Posterior cingulate gyrus (tissue), 11 donors: ENCODE data around the gene FAM237A.
A peak's percentile ranks its signal among the peaks of the same experiment; 100 is the strongest.

ENCODE experiments used
- DNase-seq, 10 donors: peaks; one replicate each; pipeline versions ENCODE4 v3.0.0 to v3.0.0-alpha.2; 2020 to 2021; ENCODE audit warnings: mixed read lengths in 3 of 10
- intact Hi-C: fragments of 100-400 bp; cut with DNase I; formaldehyde crosslinking; loops from one replicate; pipeline ENCODE4 v1.15.1; 2023

Gene FAM237A

DNA sequence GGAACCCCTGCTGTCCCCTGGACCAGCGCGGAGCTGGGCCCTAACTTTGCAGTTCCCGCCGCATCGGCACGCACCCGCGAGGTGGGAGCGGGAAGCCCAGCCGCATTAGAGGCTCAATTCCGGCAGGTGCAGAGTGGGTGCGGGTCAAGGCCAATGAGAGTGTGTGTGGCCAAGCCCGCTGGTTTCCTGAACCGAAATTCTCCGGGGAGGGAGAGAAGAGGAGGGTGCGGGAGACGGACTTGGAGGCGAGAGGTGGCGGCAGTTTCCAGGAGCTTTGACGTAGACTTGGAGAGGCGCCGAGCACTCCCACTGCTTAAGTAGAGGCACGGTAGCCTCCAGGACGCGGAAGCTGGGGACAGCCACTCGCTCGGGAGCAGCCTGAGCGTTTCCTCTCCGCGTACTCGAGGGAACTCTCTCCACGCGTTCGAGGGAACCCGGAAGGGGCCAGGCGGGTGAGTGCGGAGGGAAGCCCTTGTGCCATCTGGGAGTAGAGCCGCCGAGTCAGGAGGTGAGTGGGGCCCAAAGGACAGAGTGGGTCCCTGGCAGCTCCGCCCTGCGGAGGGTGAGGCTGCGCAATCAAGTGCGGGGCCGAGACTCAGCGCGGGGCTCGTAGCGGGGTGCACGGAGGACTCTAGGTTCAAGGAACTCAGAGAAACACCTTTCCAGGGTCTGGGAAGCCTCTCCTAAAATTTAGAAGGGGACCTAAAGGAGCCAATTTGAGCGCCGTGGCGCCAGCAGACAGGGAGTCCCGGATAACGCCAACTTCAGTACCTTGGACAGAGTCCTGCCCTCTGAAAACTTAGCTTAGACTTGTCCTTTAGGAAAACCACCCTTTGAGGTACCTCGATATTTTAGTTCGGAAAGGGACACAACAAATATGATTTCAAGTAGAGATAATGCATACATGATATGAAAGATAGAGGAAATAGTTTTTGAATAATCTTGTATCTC lies at the start of gene FAM237A:
Gene FAM237A (plus strand): TSS at position 413 of the 951 bp plus-strand sequence. CDS start 1,750 bp downstream, outside the sequence.
- intact Hi-C loops = no loop called here
- DNase-seq = peak in 7 of 10 donors; percentile 7 to 84 (median 32)

DNA sequence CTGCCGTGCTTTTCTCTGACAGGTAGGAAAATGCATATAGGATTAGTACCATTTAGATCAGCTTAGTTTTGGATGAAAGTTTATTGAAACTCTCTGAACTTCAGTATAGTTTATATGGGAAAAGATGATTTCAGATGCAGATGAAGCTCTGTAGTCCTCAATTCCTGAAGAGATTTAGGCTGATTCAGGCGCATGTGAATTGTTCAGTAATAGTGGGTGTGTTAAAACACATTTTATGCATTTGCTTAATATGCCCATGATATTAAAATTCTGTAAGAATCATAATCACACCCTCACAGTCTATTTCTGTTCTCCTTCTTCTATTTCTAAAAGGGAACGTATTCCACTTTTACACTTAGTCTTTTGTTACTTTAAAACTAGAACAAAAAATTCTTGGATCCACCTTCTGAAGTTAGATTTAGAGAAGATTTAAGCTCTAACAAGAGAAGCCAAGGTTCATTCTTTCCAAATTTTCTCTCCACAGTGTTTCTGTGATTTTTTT lies 44.5 kb upstream of the FAM237A start:
- intact Hi-C loops = no loop called here
- no peak for DNase-seq

DNA sequence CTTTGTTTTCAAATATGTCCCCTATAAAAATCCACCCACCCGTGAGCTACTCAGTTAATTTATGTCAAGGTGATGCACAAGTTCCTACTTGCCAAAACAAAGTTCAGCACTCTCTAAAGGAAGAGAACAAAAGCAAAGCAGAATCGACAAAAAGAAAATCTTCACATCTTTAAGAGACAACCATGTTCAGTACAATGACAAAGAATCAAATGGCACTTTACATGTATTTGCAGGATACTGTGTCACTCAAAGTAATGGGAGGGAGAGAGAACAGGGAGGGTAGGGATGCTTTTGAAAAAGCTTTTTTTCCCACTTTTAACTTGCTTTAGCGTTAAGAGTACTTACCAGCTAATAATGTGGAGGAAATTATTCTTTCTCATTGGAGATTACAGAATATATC lies 39.0 kb upstream of the FAM237A start:
- no peak for DNase-seq
- intact Hi-C loops = no loop called here

DNA sequence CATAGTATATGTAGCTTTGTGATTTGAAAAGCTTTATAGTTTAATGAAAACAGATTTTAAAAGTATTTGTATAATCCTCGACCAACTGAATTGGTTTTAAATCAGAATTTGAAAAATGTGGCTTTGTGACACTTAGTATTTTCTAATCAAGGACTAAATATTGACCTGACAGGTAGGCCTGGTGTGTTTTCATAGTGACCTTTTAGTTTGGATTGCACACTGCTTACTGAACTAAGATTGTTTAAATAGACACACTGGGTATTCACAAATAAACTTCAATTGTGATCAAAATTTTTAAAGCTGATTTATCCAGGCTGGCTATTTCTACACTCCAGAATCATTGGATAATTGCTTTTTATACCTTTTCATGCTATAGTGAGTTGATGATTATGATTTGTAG lies 31.8 kb upstream of the FAM237A start:
- intact Hi-C loops = no loop called here
- no peak for DNase-seq

DNA sequence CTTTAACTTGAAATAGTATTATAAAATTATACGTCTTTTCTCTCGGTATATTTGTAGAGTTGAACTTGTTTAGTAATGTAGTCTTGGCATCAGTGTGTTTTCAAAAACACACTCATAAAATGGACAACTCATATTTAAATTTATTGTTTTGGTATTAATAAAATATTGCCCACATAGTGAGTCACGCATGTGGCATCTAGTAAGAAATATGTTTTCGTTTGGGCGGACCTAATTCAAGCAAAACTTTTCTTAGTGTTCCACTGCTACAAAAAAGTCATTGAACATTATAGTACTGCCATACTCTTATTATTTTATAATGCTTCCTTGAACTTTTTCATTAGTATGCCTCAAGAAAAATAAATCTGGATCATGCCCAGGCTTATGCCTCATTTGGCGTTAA lies 31.1 kb upstream of the FAM237A start:
- intact Hi-C loops = no loop called here
- no peak for DNase-seq

DNA sequence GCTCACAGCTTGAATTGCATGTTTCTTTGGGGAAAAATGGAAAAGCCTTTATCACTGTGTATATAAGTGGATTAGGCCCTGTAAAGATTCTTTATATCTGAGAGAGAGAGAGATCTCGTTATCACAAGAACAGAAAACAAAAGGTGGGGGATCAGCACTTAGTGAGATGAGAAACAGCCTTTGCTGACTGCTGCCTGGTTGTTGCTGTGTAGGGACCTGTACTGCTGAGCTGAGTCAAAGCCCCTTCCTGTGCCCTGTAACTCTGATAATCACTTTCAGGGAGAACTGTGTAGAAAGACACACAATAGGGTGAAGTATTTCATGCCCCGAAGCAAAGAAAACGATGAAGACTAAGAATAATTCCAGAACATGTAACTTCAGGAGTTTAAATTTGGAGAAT lies 30.6 kb upstream of the FAM237A start:
- DNase-seq = no peak
- intact Hi-C loops = no loop called here

DNA sequence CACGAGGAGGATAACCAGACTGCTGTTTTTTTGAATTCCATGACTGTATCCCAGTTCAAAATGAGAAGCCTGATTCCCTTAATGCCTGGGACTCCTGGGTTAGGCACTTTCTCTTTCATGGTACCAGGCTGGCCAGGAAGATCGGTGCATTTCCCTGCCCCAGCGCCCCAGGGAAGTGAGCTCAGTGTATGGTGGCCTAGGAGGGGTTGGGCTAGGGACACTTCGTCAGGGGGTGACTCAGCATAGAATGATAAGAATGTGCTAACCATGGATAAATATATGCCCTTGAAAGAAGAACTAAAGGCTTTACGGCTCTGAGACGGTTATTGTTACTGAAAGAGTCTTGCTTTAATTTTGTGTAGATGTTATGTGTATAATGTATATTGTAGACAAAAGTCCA lies 27.5 kb upstream of the FAM237A start:
- no peak for DNase-seq
- intact Hi-C loops = no loop called here

DNA sequence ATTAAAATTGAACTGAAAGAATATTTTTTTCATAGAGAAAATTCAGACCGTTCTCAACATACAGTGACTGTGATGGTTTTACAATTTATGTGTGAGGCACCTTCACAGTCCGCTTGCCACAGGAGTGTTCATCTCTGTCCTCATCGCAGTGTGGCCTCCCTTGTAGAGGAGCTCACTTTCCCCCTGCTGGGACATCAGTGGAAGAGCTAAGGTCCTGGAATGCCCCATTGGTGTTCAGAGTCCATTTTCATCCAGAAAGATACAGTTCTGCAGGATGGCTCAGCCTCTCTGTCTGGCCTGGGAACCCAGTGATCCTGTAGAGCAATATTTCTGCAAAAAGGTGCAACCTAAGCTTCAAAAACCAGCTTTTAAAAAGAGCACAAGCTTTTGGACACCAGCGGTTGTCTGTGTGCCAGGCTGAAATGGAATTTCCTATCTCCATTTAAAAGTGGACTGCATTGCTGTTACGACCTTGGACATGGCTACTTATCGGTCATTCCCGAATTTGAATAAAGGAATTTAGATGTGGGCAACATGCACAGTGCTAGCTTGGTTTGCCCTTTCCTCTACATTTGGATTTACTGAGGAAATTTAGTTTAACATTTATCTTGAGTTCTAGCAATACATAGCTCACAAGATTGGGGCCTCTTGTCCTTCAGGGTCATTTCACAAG lies 26.7 kb upstream of the FAM237A start:
- intact Hi-C loops = no loop called here
- DNase-seq = peak in 1 of 10 donors; percentile 62

DNA sequence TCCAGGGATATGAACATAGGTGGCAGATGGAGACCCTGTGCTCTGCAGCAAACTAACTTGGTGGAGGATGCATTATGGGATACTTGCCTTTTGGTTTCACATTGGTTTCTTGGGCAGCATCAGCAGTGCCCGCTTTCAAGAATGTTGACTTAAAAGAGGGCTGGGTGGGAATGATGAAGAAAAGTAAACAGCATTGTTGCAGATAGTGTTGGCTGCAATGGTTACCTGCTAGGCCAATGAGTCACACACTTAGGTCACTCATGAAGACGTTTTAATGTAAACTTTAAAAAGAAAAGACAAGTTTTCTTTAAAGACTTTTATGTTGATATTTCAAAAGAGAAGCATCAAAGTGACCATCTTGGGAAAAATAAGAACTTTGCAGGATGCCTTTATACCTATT lies 26.1 kb upstream of the FAM237A start:
- intact Hi-C loops = no loop called here
- DNase-seq = no peak

DNA sequence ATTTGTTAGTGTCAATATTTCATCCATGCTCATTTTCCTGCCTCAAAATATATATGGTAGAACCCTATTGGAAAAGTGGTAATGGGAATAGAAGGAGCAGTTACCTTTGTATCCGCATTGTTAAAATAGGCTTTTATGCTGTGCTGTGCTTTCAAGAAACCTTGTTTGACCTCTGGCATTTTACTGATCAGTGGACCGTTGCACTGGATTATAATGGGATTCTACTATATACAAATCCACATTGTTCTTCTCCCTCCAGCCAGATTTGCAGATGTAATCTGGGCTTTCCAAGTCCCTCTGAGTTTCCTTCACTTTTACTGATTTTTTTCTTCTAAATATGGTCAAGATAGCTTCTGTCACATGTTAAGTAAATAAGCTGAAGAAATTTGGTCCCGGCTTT lies 23.3 kb upstream of the FAM237A start:
- intact Hi-C loops = no loop called here
- DNase-seq = no peak

DNA sequence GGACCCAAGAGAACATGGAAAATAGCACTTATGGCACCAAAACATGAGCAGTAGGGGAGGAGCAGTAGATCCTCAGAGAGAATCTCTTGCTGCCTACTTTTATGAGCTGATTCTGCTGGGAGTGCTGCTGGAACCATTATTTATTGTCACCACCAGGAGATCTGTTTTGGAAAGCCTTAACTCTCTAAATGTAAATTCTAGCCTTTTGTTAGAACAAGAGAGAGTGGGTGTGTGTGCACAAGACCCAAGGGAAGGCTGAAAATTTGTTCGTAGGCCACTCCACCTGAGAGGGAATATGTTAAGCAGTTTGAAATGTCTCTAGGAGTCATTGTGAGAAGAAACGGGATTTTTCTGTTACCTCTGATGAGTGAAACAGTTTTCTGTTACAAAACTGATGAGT lies 16.2 kb upstream of the FAM237A start:
- no peak for DNase-seq
- intact Hi-C loops = no loop called here

DNA sequence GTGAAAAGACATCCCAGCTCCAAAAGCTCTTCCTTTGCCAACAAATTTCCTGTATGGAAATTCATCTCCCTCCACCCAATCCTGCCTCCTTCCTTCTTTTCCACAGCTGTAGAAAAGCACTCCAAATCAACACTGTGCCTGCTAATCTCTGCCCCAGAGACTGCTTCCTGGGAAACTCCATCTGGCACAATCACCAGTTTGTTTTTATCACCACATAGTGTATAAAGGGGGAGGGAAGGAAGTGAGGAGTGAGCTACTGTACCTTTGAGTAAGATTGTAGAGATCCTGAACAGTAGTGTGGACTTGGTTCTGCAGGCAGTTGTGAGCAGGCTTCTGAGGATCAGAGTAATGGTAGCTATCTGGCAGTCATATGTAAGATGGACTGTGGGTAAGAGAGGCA lies 14.7 kb upstream of the FAM237A start:
- no peak for DNase-seq
- intact Hi-C loops = no loop called here

DNA sequence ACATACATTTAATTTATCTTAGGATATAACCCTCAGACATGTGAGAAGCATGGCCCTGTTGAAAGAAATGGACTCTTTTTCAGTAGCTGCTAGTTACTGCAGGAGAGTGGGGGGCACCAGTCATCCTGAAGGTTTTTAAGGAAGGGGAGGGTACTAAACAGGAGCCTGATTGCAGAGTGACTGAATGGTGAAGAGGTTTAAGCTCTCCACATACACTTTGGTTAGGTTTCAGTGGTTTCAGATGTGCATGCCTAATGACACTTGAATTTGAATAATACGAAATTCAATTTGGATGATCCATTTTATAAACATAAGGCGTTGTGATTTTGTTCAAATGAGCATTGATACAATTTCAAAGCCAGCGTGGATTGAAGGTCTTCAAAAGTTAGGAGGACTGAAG lies 10.9 kb upstream of the FAM237A start:
- DNase-seq = no peak
- intact Hi-C loops = no loop called here

DNA sequence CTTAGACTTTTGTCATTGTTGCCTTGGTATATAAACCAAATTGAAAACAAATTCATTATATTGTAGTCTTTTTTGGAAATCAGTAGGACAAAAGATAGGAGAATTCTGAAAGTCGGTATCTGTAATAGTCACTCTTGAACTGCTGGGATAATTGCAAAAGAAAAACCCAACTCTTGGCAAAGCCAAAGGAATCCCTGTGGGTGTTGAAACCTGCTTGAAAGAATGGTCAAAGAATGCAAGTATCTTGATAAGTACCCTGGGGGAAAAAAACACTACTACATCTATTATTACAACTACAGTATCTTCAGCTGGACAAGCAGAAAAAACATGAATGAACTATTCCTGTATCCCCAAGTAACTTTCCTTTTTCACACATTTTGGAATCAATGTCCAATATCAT lies 7.3 kb upstream of the FAM237A start:
- no peak for DNase-seq

DNA sequence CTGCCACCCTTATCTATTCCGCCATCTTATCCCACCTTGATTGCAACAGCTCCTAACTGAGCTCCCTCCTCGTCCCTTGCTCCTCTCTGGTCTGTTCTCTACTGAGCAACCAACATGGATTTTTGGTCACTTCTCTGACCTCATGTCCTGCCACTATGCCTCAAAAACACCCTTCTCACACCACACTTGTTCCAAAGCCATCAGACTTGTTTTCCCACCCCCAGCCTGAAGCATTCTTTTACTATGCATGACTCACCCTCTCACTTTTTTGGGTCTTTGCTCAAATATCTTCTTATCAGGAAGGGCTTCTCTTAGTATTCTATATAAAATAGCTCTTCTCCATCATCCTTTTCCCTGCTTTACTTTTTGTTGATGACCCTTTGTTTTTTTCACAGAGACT lies 2.7 kb upstream of the FAM237A start:
- no peak for DNase-seq
- intact Hi-C loops = no loop called here

More for the DNA sequence above, 7.3 kb upstream of the FAM237A start:
- intact Hi-C loops = no loop called here

DNA sequence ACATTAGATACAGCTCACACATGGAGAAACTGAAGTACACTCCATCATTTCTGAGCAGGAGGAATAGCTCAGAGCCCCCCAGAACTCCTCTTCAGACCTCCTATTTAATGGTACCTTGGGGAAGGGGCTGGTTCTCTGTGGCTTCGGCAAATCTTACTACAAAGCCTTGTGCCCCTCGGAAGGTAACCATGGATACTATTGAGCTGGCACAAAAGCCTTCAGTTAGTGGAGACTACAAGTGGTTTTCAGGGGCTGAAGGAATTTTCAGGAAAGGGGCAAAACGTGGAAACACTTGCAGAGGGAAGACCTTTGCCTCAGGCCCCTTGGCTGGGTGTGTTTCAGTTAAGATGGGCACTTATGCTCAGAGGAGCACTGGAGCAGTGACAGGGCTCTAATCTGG lies 1.1 kb upstream of the FAM237A start:
- intact Hi-C loops = no loop called here

DNA sequence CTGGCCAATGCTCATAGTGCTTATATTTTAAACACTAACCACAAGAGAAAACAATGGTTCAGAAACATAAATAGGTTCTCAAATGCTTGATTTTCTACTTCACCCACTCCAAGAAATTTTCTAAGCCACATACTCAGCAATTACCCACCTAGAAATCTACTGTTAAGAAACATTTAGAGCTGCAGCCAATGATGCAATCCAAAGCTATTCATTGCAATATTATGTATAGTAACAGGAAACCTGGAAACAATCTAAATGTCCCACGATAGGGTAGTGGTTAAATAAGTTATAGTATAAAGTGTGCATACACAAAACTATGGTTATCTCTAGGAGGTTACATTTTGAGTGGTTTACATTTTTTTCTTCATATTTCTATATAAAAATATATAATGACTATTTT lies 5.7 kb downstream of the FAM237A start:
- intact Hi-C loops = no loop called here
- no peak for DNase-seq

More for the DNA sequence above, 1.1 kb upstream of the FAM237A start:
- DNase-seq = no peak

DNA sequence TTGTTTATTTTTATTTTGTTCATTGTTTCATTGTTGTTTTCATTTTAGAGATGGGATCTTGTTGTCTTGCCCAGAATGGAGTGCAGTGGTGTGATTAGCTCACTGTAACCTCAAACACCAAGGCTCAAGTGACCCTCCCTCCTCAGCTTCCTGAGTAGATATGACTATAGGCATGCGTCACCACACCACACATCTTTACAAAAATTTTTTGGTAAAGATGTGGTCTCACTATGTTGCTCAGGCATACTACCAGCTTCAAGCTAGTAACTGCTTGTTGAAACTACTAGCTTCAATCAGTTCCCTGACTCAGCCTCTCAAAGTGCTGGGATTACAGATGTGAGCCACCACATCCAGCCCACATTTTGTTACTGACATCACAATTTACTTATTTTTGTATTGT lies 14.8 kb downstream of the FAM237A start:
- intact Hi-C loops = no loop called here
- no peak for DNase-seq

DNA sequence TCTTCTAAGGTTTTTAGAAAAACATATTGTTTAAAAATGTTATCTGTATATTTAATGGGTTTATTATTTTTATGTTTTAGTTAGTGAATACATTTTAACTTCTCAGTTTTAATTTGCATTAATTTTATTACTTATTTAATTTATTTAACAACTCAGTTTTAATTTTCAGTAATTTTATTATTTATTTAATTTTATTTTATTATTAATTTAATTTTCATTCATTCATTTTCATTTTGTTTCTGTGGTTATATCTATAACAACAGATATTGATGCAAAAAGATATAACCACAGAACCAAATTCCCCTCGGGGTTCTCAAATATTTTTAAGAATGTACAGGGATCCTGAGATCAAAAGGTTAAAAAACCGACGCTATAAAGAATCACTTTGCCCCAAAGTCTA lies 23.0 kb downstream of the FAM237A start:
- DNase-seq = no peak
- intact Hi-C loops = no loop called here

DNA sequence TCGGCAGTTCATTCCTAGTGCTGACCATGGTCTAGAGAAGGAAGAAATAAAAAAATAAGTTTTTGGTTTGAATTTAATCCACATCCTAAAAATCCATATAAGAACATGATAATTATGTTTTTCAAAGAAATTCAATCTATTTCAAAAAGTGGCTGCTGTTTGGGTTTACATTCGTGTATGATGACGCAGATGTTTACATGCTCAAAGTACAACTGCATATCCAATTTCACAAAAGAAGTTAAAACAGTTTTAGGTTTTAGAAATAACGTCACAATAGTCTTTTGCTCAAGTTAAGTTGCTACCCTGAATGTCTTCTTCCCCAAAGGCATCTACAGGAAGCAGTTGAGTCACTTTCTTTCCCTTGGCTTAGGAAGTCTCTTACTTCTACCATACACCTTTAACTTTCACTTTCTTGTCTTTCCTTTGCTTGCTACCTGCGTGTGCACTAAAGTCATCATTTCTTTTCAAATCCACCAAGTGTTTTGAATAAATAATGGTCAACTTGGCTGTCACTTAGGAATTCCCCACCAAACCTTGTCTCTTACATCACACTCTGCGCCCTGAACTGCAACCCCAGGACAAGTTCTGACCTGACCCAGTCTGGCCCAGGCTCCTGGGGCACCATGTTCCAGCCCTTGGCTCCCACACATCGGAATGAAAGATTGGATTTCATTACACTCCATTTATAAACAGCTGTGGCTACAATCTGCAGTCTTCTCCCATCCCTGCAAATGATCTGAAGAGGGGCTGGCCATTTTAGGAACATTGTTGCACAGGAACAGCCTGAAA lies 28.4 kb downstream of the FAM237A start:
- no peak for DNase-seq
- intact Hi-C loops = no loop called here

DNA sequence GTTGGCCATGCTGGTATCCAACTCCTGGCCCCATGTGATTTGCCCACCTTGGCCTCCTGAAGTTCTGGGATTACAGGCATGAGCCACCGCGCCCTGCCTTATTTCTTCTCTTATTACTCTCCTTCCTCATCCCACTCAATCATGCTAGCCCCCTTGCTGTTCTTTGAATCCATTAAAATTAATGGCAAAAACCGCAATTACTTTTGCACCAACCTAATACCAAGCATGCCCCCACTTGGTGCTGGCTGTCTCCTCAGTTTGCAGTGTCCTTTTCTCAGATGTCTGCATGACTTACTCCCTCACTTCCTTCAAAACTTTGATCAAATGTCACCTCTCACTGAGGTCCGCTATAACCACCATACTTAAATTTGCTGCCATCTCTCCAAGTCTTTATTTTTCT lies 41.3 kb downstream of the FAM237A start:
- intact Hi-C loops = no loop called here
- no peak for DNase-seq
